CD1c-positive myeloid dendritic cell (primary cell): Measurements from ENCODE around the gene REP15.
"Not testable (repeated sequence)": the region's sequence is repeated elsewhere in the genome, so short reads cannot be mapped to it uniquely, and the experiment has no call there.

Experiments used
- DNase-seq: peaks from one replicate; pipeline ENCODE4 v3.0.0-alpha.2; 2016; ENCODE audit errors: extremely low spot score

Gene REP15

DNA sequence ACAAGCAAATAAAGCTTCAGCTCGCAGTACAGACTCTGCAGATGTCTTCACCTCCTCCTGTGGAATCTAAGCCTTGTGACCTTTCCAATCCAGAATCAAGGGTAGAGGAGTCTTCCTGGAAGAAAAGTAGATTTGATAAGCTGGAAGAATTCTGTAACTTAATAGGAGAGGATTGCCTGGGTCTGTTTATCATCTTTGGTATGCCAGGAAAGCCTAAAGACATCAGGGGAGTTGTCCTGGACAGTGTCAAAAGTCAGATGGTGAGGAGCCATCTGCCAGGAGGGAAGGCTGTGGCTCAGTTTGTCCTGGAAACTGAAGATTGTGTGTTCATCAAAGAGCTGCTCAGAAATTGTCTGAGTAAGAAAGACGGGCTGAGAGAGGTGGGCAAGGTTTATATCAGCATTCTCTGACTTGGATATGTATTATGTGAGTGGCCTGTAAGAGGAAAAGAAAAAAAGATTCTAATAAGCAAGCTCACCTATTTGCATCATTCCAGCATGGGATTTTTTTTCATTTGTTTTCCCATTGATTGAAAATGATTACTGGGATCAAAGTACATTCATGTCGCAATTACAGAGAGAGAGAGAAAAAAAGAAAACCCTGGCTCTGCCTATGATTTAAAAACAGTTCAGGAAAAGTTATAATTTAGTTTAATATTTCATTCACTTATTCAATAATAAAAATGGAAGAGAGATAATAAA, 767 bp downstream of the REP15 start:
- no peak for DNase-seq

DNA sequence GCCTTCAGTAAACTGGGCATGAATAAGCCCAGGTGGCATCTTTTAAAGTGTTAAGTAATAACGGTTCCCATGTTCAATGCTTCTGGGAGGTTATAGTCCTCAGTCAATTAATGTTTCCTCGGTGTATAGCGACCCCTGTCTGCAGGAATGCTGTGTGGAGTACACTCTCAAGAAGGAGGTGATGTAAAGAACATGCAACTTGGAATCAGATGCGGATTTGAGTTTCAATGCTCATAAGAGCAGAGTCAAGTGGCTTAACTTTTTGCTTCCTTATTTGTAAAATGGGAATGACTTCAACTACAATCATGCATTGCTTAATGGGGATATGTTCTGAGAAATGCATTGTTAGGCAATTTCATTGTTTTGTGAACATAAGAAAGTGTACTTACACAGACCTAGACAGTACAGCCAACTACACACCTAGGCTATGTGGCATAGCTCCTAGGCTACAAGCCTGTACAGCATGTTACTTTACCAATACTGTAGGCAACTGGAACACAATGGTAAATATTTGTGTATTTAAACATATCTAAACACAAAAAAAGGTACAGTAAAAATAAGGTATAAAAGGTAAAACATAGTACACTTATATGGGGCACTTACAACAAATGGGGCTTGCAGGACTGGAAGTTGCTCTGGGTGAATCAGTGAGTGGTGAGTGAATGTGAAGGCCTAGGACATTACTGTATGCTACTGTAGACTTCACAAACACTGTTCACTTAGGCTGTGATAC, 7.6 kb downstream of the REP15 start:
- DNase-seq: peak; percentile 72

DNA sequence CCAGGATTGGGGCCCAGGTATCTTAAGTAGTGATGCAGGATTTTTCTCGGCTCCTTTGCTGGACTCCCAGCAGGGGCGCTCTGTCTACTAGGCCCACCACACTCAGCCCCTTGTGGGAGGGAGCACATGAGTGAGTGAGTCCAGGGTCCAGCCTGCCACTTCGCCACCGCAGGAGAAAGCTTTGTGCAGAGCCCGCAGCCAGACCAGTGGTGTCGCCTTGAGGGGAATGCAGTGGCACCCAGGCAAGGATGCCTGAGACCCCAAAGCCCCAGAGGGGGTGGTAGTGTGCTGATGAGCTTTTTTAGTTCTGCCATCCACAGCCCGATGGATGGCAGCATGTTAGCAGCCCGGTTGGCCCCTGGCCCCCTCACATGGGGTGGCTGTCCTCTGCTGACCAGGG, 9.0 kb downstream of the REP15 start:
- no peak for DNase-seq

DNA sequence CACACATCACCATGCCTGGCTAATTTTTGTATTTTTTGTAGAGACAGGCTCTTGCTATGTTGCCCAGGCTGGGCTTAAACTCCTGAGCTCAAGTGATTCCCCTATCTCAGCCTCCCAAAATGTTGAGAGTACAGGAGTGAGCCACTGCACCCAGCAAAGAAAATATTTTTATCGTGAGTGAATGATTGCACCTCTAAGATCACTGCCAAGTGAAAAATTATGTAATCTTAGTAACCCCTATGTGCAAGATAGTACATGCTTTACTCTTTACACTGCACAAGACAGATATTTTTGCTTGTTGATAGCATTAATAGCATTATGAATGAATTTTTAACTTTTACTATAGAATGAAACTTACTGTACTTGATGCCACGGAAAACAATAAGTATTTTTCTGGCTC, 11.0 kb downstream of the REP15 start:
- DNase-seq: no peak

DNA sequence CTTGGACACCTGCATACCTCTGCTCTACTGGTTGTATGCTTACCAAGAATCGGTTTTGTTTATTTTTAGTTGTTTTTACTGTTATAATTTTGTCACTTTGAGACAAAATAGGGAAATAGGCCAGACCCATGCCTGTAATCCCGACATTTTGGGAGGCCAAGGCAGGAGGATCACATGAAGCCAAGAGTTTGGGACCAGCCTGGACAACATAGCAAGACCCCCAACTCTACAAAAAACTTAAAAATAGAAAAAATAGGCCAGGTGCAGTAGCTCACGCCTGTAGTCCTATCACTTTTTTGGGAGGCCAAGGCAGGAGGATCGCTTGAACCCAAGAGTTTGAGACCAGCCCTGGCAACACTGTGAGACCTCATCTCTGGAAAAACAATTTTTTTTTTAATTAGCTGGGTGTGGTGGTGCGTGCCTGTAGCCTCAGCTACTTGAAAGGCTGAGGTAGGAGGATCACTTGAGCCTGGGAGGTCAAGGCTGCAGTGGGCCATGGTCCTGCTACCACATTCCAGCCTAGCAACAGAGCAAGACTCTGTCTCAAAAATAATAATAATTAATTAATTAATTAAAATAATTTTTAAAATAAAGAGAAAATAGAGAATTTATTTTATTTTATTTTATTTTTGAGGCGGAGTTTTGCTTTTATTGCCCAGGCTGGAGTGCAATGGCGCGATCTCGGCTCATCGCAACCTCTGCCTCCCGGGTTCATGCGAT, 13.1 kb downstream of the REP15 start:
- no peak for DNase-seq

DNA sequence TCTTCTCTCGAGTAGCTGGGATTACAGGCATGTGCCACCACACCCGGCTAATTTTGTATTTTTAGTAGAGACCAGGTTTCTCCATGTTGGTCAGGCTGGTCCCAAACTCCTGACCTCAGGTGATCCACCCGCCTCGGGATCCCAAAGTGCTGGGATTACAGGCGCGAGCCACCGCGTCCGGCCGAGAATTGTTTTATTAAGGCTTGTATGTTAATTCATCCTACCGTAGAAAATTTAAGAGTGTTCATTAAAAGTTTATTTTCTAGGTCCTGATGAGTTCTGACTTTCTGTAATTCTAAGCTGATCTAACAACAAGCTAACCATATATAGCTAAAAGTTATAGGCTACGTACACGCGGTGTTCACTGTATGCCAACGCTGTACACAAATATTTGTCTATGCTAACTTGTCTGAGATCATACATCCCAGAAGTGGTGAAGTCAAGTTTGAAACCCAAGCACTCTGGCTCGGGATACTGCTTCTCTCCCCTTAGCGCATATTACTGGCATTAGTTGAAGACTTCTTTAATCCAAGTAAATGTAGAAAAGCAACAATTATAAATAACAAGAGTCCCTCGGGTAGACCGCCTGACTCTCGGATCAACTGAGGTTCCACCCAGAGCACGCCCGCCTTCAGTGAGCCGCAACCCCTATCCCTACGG, 13.8 kb downstream of the REP15 start:
- peak; percentile 13 for DNase-seq

DNA sequence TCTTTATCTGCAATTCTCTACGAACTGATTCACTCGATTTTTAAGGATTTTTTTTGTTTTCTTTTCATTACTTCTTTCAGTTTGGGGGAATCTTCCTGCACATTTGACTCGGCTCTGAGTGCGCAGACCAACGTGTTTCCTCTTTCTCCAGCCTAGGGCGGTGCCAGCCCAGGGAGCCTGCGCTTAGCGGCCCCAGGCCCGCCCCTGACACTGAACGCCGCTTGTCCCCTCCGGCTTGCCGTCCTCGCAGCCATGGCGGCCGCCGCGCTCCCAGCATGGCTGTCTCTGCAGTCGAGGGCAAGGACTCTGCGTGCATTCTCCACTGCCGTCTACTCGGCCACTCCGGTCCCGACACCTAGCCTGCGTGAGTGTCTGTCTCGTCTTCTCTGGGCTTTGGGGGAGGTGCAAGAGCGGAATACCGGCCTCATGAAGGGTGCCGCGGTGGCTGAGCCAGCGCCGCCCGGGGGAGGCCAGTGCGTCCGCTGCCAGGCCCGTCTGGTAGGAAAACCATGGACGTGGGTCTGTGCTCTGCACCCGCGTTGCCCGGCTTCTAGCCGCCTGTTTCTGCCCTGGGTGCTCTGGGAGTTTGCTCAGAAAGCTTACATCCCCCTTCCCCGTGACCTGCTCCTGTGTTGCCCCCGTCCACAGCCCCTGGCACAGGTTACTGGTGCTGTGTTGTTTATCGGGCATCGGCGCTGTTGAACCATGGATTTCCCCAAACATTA, 14.5 kb downstream of the REP15 start, which contains the start of gene MRPS35:
MRPS35 (plus strand) TSS at position 241 of the 725 bp plus-strand sequence; CDS start at position 253, 12 bp downstream.
- DNase-seq: peak; percentile 93

DNA sequence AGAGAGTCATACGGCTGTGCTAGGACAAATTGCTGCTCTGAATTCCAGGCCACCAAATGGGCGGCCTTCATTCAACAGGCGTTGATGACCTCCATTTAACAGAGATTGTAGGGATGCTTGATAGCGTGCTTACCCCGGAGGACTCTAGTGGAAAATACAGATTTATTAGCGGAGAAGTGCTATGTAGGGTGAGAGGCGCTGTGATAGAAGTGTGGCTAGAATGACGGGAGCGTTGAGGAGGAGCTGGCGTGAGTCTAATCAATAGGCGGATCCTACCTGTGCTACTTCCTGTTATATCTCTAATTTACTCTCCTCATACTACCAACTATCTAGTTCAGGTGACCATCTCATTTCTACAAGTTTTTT, 15.1 kb downstream of the REP15 start:
- DNase-seq: peak; percentile 5

DNA sequence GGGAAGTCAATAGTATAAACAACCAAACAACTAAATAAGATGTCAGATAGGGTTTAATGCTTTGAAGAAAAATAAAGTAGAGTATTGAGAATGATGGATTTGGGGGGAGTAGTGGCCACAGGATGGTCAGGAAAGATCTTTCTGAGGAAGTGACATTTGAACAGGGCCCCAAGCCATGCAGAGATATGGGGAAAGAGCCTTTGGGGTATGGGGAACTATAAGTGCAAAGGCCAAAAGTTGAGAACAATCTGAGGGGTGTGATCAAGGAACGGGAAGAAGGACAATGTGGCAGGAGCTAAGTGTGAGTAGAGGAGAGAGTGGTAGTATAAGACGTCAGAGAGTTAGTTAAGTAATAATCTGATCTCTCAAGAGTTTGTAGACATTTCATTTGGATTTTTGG, 15.7 kb downstream of the REP15 start:
- DNase-seq: peak; percentile 25

DNA sequence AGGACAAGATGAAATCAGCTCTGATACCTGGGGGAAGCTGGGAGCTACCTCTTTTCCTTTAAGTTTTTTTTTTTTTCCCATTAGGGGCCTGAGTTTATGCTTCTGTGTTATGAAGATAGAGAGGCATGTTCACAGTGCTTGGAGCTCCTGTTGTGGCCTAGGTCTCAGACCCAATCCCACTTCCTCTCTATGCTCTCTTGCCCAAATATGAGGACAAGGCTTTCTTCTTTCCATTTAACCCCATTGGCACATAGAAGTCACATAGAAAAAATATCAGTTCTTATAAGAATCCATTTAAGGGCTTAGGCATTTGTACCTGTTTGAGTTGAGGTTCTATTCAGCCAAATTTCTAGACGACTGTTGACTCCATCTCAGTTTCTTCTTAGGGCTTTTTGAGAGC, 27.0 kb downstream of the REP15 start:
- no peak for DNase-seq

DNA sequence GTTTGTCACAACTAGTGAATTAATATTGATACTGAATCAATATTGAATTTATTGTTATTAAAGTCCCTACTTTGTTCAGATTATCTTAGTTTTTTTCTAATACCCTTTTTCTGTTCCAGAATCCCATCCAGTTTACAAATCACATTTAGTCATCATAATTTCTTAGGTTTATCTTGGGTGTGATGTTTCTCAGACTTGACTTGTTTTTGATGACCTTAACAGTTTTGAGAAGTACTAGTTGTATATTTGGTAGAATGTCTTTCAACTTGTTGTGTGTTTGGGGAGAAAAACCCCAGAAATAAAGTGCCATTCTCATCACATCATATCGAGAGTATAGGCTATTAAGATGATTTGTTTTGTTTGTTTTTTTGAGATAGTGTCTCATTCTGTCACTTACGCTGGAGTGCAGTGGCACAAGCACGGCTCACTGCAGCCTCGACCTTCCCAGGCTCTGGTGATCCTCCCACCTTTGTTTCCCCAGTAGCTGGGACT, 33.9 kb downstream of the REP15 start:
- DNase-seq: no peak

DNA sequence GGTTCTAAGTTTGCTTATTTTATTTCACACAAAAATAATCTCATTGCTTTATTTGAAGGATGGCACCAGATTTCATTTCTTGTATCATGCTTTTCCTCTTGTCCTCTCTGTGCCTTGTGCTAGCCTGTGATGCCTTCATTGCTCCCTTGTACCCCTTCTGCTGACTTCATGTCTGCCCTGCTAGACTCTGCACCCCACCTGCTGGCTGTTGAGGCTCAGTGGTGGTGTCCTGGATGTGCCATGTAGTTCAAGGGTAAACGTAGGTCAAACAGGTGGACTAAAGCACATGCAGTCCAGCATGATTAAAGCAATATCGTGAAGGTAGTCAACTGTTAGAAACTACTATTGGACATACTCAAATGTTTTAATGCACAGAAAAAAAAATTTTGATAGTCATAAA, 36.0 kb downstream of the REP15 start:
- no peak for DNase-seq

DNA sequence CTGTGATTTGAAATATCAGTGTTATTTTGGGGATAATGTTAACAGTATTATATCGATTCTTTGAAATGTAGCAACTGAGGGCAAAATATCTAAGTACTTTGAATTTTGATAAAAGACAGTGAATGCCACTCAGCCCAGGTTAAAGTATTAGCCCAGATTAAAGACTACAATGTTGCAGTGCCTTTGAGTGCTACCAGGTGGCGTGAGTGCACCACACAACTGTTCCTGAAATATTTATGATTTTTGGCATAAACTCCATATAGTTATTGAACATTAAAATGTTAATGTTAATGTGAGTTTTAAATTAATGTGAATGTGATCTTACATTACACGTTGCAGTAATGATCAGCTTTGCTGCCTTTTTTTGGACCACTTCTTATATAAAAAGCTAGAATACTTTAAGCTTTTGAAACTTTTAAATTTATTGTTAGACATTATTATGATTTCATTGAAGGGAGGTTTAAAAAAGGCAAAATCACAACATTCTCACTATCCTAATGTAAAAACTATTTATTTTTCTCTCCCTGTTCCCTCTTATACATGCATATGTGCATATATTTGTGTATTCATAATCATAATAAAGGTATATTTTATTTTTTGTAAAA, 36.9 kb downstream of the REP15 start:
- DNase-seq: peak; percentile 44

DNA sequence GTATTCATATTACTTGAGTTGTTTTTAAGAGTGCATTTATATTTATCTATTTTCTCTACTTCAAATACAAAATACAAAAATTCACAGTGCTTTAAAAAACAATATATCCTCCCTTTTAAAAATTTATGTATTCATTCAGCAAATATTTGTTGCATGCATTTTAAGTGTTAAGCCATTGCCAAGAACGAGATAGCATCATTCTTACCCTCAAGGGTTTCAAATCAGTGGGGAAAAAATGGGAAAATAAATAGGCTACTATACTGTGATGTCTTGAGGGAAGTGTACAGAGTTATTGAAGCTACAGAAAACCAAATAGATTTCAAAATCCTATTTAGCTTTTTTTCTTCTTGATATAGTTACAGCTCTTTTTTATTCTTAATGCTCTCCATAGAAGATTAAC, 37.5 kb downstream of the REP15 start:
- no peak for DNase-seq

DNA sequence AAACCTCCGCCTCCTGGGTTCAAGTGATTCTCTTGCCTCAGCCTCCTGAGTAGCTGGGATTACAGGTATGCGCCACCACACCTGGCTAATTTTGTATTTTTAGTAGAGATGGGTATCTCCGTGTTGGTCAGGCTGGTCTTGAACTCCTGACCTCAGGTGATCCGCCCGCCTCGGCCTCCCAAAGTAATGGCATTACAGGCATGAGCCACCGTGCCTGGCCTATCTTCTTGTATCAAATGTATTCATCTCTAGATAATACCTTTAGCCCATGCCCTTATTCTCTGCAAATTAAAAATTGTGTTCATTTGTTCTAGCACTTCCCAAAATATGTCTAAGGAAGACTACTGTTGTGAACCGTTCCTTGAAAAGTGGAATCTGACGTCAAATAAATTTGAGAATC, 38.1 kb downstream of the REP15 start:
- DNase-seq: not testable (repeated sequence)

DNA sequence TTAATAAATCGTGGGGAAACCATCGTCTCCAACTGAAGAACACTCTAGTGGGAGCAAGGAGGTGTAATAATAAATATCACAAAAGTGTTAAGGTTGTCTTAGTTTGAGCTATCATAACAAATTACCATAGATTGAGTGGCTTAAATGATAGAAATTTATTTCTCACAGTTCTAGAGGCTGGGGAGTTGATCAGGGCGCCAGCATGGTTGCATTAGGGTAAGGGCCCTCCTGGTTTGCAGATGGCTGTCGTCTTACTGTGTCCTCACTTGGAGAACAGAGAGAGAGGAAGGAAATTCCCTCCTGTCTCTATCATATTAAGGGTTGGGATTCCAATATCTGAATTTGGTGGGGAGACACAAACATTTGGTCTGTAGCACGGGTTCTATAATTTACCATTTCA, 47.4 kb downstream of the REP15 start:
- DNase-seq: no peak

DNA sequence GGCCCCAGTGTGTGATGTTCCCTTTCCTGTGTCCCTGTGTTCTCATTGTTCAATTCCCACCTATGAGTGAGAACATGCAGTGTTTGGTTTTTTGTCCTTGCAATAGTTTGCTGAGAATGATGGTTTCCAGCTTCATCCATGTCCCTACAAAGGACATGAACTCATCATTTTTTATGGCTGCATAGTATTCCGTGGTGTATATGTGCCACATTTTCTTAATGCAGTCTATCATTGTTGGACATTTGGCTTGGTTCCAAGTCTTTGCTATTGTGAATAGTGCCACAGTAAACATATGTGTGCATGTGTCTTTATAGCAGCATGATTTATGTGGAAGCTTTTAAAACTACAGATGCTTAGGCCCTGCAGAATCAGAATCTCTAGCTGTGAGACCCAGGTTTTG, 49.5 kb downstream of the REP15 start:
- DNase-seq: not testable (repeated sequence)
